Measurements from ENCODE around the gene SERPINA4.

Gene SERPINA4

DNA sequence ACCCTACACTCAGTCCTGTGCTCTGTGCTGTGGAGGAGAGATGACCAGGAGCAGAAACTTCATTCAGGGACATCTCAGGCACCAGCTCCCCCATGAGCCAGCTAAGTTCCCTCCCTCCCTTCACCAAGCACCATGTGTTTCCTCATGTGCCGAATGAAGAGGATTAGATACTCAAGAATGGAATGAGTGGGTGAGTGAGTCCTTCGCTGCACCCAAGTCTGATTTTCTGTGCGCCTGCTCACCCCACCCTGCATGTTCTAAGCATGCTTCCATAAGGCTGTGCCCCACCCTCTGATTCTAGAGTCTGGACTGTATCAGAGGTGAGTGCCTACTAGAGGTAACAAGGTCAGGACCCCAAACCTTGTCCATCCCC, 32.1 kb downstream of the SERPINA4 start:
- TF ChIP-seq, protein P1, sequence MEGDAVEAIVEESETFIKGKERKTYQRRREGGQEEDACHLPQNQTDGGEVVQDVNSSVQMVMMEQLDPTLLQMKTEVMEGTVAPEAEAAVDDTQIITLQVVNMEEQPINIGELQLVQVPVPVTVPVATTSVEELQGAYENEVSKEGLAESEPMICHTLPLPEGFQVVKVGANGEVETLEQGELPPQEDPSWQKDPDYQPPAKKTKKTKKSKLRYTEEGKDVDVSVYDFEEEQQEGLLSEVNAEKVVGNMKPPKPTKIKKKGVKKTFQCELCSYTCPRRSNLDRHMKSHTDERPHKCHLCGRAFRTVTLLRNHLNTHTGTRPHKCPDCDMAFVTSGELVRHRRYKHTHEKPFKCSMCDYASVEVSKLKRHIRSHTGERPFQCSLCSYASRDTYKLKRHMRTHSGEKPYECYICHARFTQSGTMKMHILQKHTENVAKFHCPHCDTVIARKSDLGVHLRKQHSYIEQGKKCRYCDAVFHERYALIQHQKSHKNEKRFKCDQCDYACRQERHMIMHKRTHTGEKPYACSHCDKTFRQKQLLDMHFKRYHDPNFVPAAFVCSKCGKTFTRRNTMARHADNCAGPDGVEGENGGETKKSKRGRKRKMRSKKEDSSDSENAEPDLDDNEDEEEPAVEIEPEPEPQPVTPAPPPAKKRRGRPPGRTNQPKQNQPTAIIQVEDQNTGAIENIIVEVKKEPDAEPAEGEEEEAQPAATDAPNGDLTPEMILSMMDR (IDR thresholded peaks at IDR 0.05; ENCODE audit: low read depth, low read length), result no peak
- no peak overlapping the region for H3K4me3 ChIP-seq (ENCODE audit: low read depth, low read length)

DNA sequence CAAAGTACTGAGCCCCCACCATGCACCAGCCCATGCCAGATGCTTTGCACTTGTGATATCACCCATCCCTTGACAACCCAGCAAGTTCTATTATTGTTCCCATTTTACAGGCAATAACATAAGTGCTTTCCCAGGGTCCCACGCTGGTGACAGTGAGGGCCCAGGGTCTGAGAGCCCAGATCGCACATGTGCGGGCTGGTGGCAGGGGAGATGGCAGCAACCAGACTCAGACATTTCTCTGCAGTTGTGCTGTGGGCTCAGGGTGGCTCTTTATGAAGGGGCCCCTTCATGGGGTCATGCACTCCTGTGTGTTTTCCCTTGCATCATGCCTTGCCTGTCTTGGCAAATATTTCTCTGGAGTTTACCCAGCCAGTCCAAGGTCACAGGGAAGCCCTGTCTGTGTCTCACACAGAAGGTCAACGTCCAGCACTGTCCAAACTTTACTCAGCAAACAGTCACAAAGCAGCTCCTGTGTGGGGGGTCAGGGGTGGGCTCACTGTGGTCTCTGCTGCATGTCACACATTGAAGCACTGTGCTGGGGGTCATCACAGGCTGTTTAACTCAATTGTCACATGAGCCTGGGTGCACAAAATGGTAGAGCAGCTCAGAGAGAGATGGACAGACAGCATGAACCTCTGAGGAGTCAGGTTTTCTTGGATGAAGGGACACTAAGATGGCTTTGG, 32.6 kb downstream of the SERPINA4 start:
- TF ChIP-seq, protein P1 (IDR thresholded peaks at IDR 0.05; ENCODE audit: low read depth, low read length), result no peak
- H3K4me3 ChIP-seq (ENCODE audit: low read depth, low read length), result no peak overlapping the region

DNA sequence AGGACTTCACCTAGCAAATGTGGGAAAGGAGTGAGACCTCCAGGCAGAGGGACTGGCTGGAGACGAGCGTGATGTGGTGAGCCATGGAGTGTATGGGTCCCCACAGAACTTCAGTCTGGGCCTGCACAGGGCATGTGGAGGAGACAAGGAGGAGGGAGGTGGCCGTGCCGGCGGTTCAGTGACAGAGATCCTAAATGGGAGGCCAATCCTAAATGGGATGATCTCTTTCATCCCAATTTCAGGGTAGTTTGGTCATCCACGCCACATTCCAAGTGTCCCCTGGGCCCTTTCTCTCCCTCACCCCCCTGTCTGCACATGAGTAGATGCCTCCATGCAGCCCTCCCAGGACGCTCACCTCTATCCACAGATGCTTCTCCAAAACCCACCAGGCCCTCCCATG, 33.2 kb downstream of the SERPINA4 start:
- TF ChIP-seq, protein P1 (IDR thresholded peaks at IDR 0.05; ENCODE audit: low read depth, low read length), result no peak
- H3K4me3 ChIP-seq (ENCODE audit: low read depth, low read length), result no peak overlapping the region

DNA sequence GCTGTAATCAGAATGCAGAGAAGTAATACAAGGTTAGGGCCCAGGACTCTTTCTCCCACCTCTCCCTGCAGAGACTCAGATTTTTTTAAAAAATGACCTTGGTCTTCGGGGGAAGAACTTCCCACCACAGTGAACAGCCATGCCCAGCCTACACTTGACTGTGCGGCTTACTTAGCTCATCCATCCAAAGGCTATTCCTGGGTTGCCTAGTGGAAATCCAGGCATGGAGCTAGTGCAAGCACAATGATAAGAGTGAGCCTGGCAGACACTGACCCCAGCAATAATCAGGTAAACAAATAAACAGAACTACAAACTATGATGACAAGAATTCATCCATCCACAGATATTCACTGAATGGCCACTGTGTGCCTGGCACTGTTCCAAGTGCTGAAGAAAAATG, 34.7 kb downstream of the SERPINA4 start:
- TF ChIP-seq, protein P1 (IDR thresholded peaks at IDR 0.05; ENCODE audit: low read depth, low read length), result no peak
- no peak overlapping the region for H3K4me3 ChIP-seq (ENCODE audit: low read depth, low read length)

DNA sequence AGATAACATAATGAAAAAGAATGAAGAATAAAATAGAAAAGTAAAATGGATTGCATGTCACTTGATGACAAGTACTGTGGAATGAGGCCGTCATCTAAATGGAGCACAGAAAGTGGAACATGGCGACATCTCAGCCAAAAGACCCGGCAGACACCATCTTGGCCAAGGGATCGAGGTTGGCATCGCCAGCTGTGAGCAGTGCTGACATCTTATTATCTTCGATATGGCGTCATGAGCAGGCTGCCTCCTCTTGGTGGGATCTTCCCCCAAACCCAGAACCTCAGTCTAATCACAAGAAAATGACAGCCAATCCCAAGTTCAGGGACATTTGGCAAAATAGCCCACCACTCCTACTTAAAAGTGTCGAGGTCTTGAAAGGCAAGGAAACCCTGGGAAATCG, 35.1 kb downstream of the SERPINA4 start:
- TF ChIP-seq, protein P1 (IDR thresholded peaks at IDR 0.05; ENCODE audit: low read depth, low read length), result no peak
- H3K4me3 ChIP-seq (ENCODE audit: low read depth, low read length), result no peak overlapping the region

DNA sequence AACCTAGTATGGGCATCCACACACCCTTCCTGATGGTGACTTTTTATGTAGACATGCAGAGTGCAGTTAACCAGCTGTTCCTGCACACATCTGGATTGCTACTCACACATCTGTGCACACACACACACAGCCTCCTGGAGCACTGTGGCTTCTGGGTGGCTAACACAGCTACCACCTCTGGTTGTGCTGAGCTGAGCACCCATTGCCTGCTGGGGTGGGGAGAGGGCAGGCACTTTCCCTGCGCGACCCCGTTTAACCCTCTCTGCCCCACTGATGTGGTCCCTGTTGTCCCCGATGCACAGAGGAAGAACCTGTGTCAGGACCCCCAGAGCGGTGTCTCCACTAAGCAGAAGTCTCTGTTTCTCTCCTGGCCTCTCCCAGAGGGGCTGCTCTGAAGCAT, 36.5 kb downstream of the SERPINA4 start:
- TF ChIP-seq, protein P1 (IDR thresholded peaks at IDR 0.05; ENCODE audit: low read depth, low read length), result no peak

DNA sequence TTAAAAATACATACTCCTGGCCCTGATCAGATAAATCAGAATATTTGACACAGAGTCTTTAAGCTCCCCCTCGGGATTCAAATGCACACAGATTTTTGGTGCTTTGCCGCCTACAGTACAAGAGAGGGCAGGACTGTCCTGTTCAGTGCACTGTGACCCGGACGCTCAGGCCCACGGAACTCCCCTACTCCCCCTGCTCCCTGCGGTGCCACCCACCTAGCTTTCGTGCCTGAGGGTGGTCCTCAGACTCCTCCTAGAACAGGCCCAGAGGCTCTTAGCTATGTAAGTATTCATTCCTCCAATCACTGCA, 37.2 kb downstream of the SERPINA4 start:
- TF ChIP-seq, protein P1 (IDR thresholded peaks at IDR 0.05; ENCODE audit: low read depth, low read length), result no peak
- no peak overlapping the region for H3K4me3 ChIP-seq (ENCODE audit: low read depth, low read length)

More for the DNA sequence above, 36.5 kb downstream of the SERPINA4 start:
- no peak overlapping the region for H3K4me3 ChIP-seq (ENCODE audit: low read depth, low read length)

Measured in WI38 (cell line).